ENCODE results near the gene CELA1.

GRCh38 chr12:51342416-51342815 is 4.1 kb downstream of the CELA1 start:
- TF ChIP-seq CTCF (IDR thresholded peaks at IDR 0.05) (no peak), POLR2A (IDR thresholded peaks at IDR 0.05) (no peak)

All from right lobe of liver (tissue), 4 donors.